HepG2 (cell line): ENCODE data around the gene TP53I3. TPM values are rescaled to one million over a fixed set of nuclear protein-coding genes. Genes with fewer than 3 reads are reported as not detected.
A peak's percentile ranks its signal among the peaks of the same experiment; 100 is the strongest.

ENCODE experiments used
- CEBPZ ChIP-seq: IDR thresholded peaks from 2 replicates; pipeline ENCODE4 v1.6.1; 2012; ENCODE audit warnings: low read length, improper control_type of control experiment
- CHD2 ChIP-seq: IDR thresholded peaks from 2 replicates; pipeline ENCODE4 v1.6.1; 2011; ENCODE audit warnings: low read depth, low read length, improper control_type of control experiment
- DNMT1 ChIP-seq: sonication (generic); formaldehyde crosslinking; IDR thresholded peaks from 2 replicates; pipeline ENCODE4 v1.5.1; 2020; ENCODE audit warnings: mild to moderate bottlenecking, missing genetic modification reagents
- EP300 ChIP-seq, 3 experiments: sonication (generic) in 1 of 3; formaldehyde crosslinking in 1 of 3; IDR thresholded peaks; 2 replicates each; pipeline versions ENCODE4 v1.5.1 to v1.6.1; 2011 to 2020; ENCODE audit warnings: low read depth in 2 of 3, low read length in 2 of 3, borderline replicate concordance in 1 of 3, improper control_type of control experiment in 1 of 3, mild to moderate bottlenecking in 1 of 3, missing genetic modification reagents in 1 of 3, moderate library complexity in 1 of 3
- FOXA3 ChIP-seq: IDR thresholded peaks from 2 replicates; pipeline ENCODE4 v1.6.1; 2016; ENCODE audit warnings: missing genetic modification reagents, missing compliant biosample characterization
- JUND ChIP-seq: sonication (generic); formaldehyde crosslinking; IDR thresholded peaks from 2 replicates; pipeline ENCODE4 v1.8.0; 2022; ENCODE audit warnings: mild to moderate bottlenecking, missing genetic modification reagents
- MED1 ChIP-seq: sonication (generic); formaldehyde crosslinking; IDR thresholded peaks from 2 replicates; pipeline ENCODE4 v1.4.0; 2020; ENCODE audit warnings: missing genetic modification reagents
- PBX3 ChIP-seq: sonication (generic); formaldehyde crosslinking; IDR thresholded peaks from 2 replicates; pipeline ENCODE4 v1.8.1; 2023; ENCODE audit warnings: missing genetic modification reagents, inconsistent platforms, borderline replicate concordance
- PHF8 ChIP-seq: sonication (generic); formaldehyde crosslinking; IDR thresholded peaks from 2 replicates; pipeline ENCODE4 v1.5.0; 2020; ENCODE audit warnings: missing genetic modification reagents
- RCOR2 ChIP-seq: IDR thresholded peaks from 2 replicates; pipeline ENCODE4 v1.6.1; 2016; ENCODE audit warnings: missing biosample characterization, missing genetic modification reagents
- SRSF4 ChIP-seq: fragments of 200-400 bp; formaldehyde crosslinking; IDR thresholded peaks from one replicate; pipeline ENCODE4 v1.6.1; 2018; ENCODE audit warnings: mild to moderate bottlenecking, low read depth, low read length, moderate library complexity; ENCODE audit not compliant: poor library complexity, severe bottlenecking
- SRSF9 ChIP-seq: fragments of 200-400 bp; formaldehyde crosslinking; IDR thresholded peaks from 2 replicates; pipeline ENCODE4 v1.6.1; 2018; ENCODE audit warnings: borderline replicate concordance, mild to moderate bottlenecking, low read depth, low read length; ENCODE audit not compliant: insufficient read depth, poor library complexity, severe bottlenecking
- ZBTB3 ChIP-seq: sonication (generic); formaldehyde crosslinking; IDR thresholded peaks from 2 replicates; pipeline ENCODE4 v1.4.0; 2020; ENCODE audit warnings: low read depth, mild to moderate bottlenecking, moderate library complexity, missing genetic modification reagents, borderline replicate concordance
- ZNF280B ChIP-seq: sonication (generic); formaldehyde crosslinking; IDR thresholded peaks from 2 replicates; pipeline ENCODE4 v1.5.0; 2020; ENCODE audit warnings: missing genetic modification reagents, mild to moderate bottlenecking, borderline replicate concordance
- ZNF33A ChIP-seq: sonication (generic); formaldehyde crosslinking; IDR thresholded peaks from 2 replicates; pipeline ENCODE4 v1.5.1; 2020; ENCODE audit warnings: missing genetic modification reagents, mild to moderate bottlenecking, moderate library complexity, borderline replicate concordance
- ZNF710 ChIP-seq: sonication (generic); formaldehyde crosslinking; IDR thresholded peaks from 2 replicates; pipeline ENCODE4 v1.5.0; 2020; ENCODE audit warnings: mild to moderate bottlenecking, missing genetic modification reagents, borderline replicate concordance
- ZNF737 ChIP-seq: sonication (generic); formaldehyde crosslinking; IDR thresholded peaks from 2 replicates; pipeline ENCODE4 v1.5.0; 2020; ENCODE audit warnings: missing genetic modification reagents, mild to moderate bottlenecking, borderline replicate concordance
- ZNF772 ChIP-seq: sonication (generic); formaldehyde crosslinking; IDR thresholded peaks from 2 replicates; pipeline ENCODE4 v1.5.0; 2020; ENCODE audit warnings: mild to moderate bottlenecking, missing genetic modification reagents
- polyA plus RNA-seq, 8 experiments: library from polyadenylated mRNA; depleted of rRNA in 3 of 8; stranded (reverse) in 7 of 8; unstranded in 1 of 8; fragments of >200 nt; fragmentation: Illumina TruSeq in 4 of 8; extraction: Trizol in 4 of 8; gene quantifications; 2 replicates each; pipeline versions ENCODE4 v1.2.1 to v1.2.3, GENCODE V29; 2011 to 2016; ENCODE audit warnings: low read depth in 4 of 8, missing spikeins in 1 of 8, mixed read lengths in 1 of 8; ENCODE audit not compliant: insufficient read depth in 1 of 8
- total RNA-seq, 5 experiments: library from RNA; depleted of rRNA; stranded (reverse); fragments of >200 nt; fragmentation: Illumina TruSeq; extraction: Trizol; gene quantifications; 2 replicates each; pipeline ENCODE4 v1.2.3, GENCODE V29; 2016; ENCODE audit warnings: low read depth in 1 of 5

The TP53I3 gene
- total and polyA plus RNA-seq, 2 of the 13 experiments (the other 11 are each of a cell fraction or from before 2014, with no cell fraction given), result 25.0 to 44.1 TPM

GRCh38 chr2:24049485-24050021 lies 35.1 kb downstream of the TP53I3 start, which contains the start of gene FKBP1B (continued):
- no peak for TF ChIP-seq ZNF710 (CRISPR knock-in tag)
- TF ChIP-seq SRSF9, result no peak
- TF ChIP-seq SRSF4, result no peak
- no peak; the same call in 1 of the 2 replicates for TF ChIP-seq ZBTB3 (CRISPR knock-in tag)
- peak; percentile 65 for TF ChIP-seq PHF8 (CRISPR knock-in tag)
- no peak for TF ChIP-seq FOXA3 (CRISPR knock-in tag)
- TF ChIP-seq EP300 (IDR thresholded peaks at IDR 0.05; ENCODE audit: low read depth in 2 of 2, low read length in 2 of 2), result no peak
- no peak for TF ChIP-seq EP300 (CRISPR knock-in tag; IDR thresholded peaks at IDR 0.05; ENCODE audit: borderline replicate concordance)
- TF ChIP-seq RCOR2, result no peak
- no peak for TF ChIP-seq CHD2
- no peak for TF ChIP-seq DNMT1
- TF ChIP-seq ZNF280B (CRISPR knock-in tag), result no peak
- TF ChIP-seq ZNF33A, result no peak
- no peak for TF ChIP-seq MED1
- TF ChIP-seq ZNF737 (CRISPR knock-in tag), result no peak
- 0 out of 2 replicates have a peak, but pooled peaks have one; percentile 21 for TF ChIP-seq ZNF772 (CRISPR knock-in tag)
- no peak for TF ChIP-seq CEBPZ
- TF ChIP-seq PBX3 (CRISPR knock-in tag), result no peak
- TF ChIP-seq JUND, result no peak
